Muscle layer of colon (tissue), 2 donors: Measurements from ENCODE around the gene TCF7L2.

Experiments used
- H3K27ac ChIP-seq: one replicate; pipeline ENCODE4 v1.7.0; 2013; ENCODE audit warnings: low read depth, mild to moderate bottlenecking, low read length, moderate library complexity
- H3K27me3 ChIP-seq, 2 donors: one replicate each; pipeline ENCODE4 v1.7.0; 2013; ENCODE audit warnings: low read length in 2 of 2, mild to moderate bottlenecking in 2 of 2; ENCODE audit not compliant: insufficient read depth in 2 of 2, control insufficient read depth in 1 of 2
- H3K36me3 ChIP-seq: one replicate; pipeline ENCODE4 v1.7.0; 2013; ENCODE audit warnings: mild to moderate bottlenecking, low read length; ENCODE audit not compliant: insufficient read depth
- H3K4me1 ChIP-seq: one replicate; pipeline ENCODE4 v1.7.0; 2013; ENCODE audit warnings: mild to moderate bottlenecking, low read length; ENCODE audit not compliant: insufficient read depth
- H3K4me3 ChIP-seq, 2 donors: one replicate each; pipeline ENCODE4 v1.7.0; 2013; ENCODE audit warnings: low read length in 2 of 2, low read depth in 1 of 2, mild to moderate bottlenecking in 1 of 2, moderate library complexity in 1 of 2
- H3K9ac ChIP-seq: one replicate; pipeline ENCODE4 v1.7.0; 2013; ENCODE audit warnings: low read length
- H3K9me3 ChIP-seq: one replicate; pipeline ENCODE4 v1.7.0; 2013; ENCODE audit warnings: mild to moderate bottlenecking, low read length
- donor health status: abdominal sarcoma.
- donor health status: Adenocarcinoma of cecum.

Gene TCF7L2

DNA sequence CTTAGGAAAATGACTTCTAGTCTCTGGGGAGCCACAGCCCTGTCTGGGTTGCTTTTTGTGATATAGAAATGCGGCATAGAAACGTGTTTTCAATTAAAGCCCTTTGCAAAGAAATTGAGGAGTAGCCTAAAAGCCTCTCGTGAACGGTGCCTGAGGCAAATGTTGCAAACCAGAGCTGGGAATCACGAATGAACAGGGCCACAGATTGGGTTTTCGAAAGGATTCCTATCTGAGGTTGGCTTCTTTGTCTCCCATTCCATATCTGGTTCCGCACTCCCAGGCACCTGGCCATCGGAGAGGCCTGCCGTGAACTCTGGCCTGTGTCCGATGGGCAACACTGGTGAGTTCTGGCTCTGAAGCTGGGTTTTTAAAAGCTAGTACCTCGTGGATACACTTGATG lies 221.6 kb downstream of the TCF7L2 start:
- no peak overlapping the region for H3K27ac ChIP-seq
- no peak overlapping the region for H3K9ac ChIP-seq
- H3K27me3 ChIP-seq = no peaks in the 10 kb centered on the region
- H3K36me3 ChIP-seq = peaks cover 5% of the 10 kb centered on the region
- H3K4me3 ChIP-seq = no peak overlapping the region
- H3K9me3 ChIP-seq = no peaks in the 10 kb centered on the region
- H3K4me1 ChIP-seq = no peaks in the 10 kb centered on the region

DNA sequence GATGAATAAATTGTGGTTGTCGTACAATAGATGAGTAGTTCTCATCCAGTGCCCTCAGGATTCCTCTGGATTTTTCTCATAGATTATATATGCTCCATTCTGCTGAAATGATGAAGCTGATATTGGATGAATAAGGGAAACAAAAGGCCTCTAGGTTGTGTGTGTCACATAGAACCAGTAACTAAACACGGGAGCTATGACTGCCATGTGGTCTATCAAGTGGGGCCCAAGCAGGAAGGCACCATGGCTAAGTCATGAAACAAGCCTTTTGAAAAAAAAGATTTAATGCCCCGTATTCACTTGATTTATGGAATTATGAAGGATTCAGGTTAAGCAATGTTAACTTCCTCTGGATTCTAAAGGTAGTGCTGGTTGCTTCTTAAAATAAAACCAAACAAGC lies 225.1 kb downstream of the TCF7L2 start:
- peaks cover 6% of the 10 kb centered on the region for H3K4me1 ChIP-seq
- no peak overlapping the region for H3K9ac ChIP-seq
- no peak overlapping the region for H3K27ac ChIP-seq
- H3K27me3 ChIP-seq = no peaks in the 10 kb centered on the region
- no peak overlapping the region for H3K4me3 ChIP-seq
- H3K36me3 ChIP-seq = no peaks in the 10 kb centered on the region
- H3K9me3 ChIP-seq = no peaks in the 10 kb centered on the region

DNA sequence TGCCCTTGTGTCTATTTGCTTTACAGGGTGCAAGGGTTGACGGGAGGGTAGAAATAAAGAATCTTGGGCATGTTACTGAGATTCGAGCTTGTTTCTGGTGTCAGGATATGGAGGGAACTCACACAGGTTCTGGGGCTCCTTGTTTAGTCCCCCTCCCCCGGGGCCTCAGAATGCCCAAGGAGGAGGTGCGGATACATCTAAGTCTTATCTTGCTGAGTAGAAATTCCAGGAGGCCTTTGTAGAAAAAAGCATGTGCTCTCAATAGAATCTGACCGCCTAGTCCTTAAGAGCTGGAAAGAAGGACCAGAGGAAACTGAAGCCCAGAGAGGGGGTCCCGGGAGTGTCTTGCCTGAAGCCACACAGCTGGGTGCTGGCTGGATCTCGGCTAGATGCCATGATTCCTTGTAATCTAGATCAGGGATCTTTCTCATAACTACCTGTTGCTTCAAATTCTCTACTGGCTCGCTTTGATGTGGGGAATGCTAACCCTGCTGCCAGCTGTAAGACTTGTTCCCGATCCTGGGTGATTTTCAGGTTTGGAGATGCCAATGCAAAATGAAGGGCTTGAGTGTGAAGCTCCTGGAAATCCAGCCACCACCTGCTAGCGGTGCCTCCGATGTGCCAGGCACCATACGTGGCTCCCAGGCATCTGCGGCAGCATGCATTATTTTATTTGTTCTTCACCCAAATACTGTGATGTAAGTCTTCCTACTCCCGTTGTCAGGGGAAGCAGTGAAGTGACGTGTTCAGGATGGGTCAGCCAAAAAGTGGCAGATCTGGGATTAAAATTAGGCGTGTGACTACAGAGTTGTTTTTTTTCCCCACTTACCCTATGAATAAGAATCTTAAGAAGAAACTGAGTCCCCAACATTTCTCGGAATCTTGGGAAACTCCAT lies 226.0 kb downstream of the TCF7L2 start:
- no peak overlapping the region for H3K4me3 ChIP-seq
- no peaks in the 10 kb centered on the region for H3K27me3 ChIP-seq
- no peaks in the 10 kb centered on the region for H3K9me3 ChIP-seq
- H3K27ac ChIP-seq = no peak overlapping the region
- no peak overlapping the region for H3K9ac ChIP-seq
- H3K4me1 ChIP-seq = peaks cover 14% of the 10 kb centered on the region
- H3K36me3 ChIP-seq = no peaks in the 10 kb centered on the region

DNA sequence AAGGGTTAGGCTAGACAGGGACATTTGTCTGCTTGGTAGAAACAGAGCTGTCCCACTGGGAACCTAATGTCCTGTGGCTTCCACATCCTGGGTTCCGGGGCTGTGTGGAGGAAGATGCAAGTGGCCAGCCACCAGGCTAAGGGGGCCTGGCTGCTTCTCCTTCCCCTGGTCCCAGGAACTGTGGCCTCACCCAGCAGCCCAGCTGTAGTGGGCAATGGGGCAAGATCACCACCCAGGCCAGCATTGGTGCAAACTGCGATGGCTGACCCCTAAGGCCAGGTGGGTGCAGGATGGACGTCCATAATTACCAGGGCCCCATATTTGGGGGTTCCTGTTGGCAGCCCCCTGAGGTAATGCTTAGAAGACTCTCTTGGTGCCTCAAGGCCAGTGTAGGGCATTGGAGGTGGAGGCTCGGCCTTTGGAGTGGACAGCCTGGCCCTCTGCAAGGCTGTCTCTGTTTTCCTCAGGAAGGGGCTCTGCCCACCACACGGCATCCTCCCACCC lies 226.7 kb downstream of the TCF7L2 start:
- H3K27ac ChIP-seq = no peak overlapping the region
- peaks cover 14% of the 10 kb centered on the region for H3K4me1 ChIP-seq
- no peaks in the 10 kb centered on the region for H3K27me3 ChIP-seq
- no peak overlapping the region for H3K4me3 ChIP-seq
- H3K36me3 ChIP-seq = no peaks in the 10 kb centered on the region
- H3K9ac ChIP-seq = no peak overlapping the region
- no peaks in the 10 kb centered on the region for H3K9me3 ChIP-seq

DNA sequence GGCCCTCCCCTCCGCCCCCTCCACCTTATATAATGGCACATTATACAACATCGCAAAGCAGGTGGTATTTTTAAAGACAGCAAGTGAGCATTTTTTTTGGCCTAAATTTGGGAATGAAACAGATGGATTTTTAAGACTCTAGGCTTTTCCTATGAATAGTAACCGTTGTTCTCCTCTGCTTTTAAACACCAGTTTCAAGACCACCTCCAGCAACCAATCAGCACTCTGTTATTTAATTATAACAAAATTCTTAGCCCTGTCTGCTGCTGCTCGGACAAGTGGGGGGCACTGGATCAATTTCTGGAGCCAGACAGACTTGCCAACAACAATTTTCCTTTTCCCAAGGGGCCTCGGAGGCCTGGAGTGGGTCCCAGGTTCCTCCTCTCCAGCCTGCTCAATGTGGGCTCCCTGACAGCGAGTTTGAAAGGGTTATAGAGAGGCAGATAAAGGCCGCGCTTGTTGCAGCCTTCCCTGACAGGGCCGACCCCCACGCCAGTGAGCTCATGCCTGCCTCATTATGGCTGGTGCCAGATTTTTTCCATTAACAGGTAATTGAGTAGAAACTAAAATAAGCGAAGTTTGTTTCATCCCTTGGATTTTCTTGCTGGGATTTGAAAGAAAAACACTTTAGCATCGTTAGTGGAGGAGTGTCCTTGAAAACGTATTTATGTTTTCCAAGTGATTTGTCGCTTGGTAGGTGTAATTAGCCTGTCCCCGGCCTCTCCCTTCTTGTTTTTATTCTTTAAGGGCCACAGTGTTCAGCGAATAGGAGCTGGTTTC lies 227.3 kb downstream of the TCF7L2 start:
- Histone ChIP-seq H3K27me3 (no peaks in the 10 kb centered on the region), H3K4me1 (peaks cover 14% of the 10 kb centered on the region), H3K27ac (no peak overlapping the region), H3K4me3 (no peak overlapping the region), H3K9me3 (no peaks in the 10 kb centered on the region), H3K36me3 (no peaks in the 10 kb centered on the region), H3K9ac (no peak overlapping the region)

DNA sequence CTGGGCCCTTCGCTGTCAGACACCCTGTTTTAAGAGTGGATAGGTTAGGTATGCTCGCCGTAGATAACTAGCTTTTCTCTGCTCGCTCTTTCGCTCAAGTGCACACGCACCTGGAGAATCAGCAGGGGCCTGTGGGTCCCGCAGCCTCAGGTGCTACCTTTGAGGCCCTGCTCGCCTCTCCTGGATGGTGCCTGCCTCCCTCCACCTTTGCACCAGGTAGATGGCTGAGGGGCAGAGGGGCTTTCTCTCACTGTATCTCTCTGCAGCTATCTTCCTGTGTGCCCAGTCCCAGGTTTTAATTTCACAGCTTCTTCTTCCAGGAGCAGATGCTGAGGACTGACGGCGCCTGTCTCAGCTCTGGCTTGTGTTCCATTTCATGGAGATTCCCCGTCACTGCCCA lies 227.9 kb downstream of the TCF7L2 start:
- Histone ChIP-seq H3K27me3 (no peaks in the 10 kb centered on the region), H3K36me3 (no peaks in the 10 kb centered on the region), H3K4me1 (peaks cover 14% of the 10 kb centered on the region), H3K4me3 (no peak overlapping the region), H3K9me3 (no peaks in the 10 kb centered on the region), H3K27ac (no peak overlapping the region), H3K9ac (no peak overlapping the region)

DNA sequence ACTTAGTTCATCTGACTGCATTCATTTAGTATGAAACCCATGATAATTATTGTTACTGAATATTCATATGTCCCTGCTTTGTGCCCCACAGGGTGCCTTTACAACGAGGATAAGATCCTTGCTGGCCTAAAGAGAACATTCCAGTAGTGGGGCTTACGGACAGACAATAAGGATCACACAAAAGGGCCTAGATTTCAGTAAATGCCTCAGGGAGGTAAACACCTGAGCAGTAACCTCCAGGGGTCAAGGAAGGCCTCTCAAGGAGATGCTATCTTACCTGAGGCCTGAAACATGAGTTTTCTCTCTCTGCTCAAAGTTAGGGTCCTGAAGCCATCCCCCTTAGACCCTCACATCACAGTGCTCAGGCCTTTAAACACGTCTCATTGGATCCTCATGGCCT lies 228.7 kb downstream of the TCF7L2 start:
- peaks cover 21% of the 10 kb centered on the region for H3K4me1 ChIP-seq
- H3K4me3 ChIP-seq = no peak overlapping the region
- no peaks in the 10 kb centered on the region for H3K9me3 ChIP-seq
- H3K27me3 ChIP-seq = no peaks in the 10 kb centered on the region
- H3K36me3 ChIP-seq = no peaks in the 10 kb centered on the region
- no peak overlapping the region for H3K9ac ChIP-seq
- no peak overlapping the region for H3K27ac ChIP-seq

DNA sequence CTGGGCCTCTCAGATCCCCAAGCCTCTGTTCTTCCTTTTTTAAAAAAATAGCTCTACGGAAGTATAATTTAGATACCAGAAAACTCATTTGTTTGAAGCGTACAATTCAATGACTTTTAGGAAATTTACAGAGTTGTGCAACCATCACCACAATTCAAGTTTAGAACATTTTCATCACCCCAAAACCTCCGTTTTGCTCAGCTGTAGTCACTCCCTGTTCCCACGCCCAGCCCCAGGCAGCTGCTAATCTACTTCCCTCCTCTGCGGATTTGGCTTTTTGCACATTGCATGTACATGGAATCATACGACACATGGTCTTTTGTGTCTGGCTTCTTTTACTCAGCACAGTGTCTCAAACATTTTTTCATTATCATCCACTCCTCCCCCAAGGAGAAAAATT lies 229.2 kb downstream of the TCF7L2 start:
- H3K36me3 ChIP-seq = no peaks in the 10 kb centered on the region
- H3K27me3 ChIP-seq = no peaks in the 10 kb centered on the region
- H3K4me1 ChIP-seq = peaks cover 21% of the 10 kb centered on the region
- H3K9me3 ChIP-seq = no peaks in the 10 kb centered on the region
- no peak overlapping the region for H3K27ac ChIP-seq
- H3K9ac ChIP-seq = no peak overlapping the region
- no peak overlapping the region for H3K4me3 ChIP-seq

DNA sequence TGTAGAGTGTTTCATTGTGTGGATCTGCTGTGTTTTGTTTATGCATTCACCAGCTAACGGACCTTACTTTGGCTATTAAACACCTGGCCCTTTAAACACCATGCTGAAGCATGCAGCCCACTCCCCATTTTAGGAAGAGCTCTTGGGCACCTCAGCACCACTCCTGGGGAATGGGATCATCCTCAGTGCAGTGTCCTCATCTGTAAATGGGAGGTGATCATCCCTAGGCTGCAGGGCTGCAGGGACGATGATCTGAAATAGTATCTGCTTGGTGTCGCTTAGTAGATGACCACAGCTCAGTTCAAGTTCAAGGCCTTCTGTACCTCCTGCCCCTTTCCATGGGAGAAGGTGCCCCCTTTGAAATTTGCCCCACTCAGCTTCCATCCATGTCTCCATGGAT lies 229.9 kb downstream of the TCF7L2 start:
- H3K9me3 ChIP-seq = no peaks in the 10 kb centered on the region
- H3K27me3 ChIP-seq = no peaks in the 10 kb centered on the region
- no peak overlapping the region for H3K27ac ChIP-seq
- no peaks in the 10 kb centered on the region for H3K36me3 ChIP-seq
- H3K9ac ChIP-seq = no peak overlapping the region
- peaks cover 21% of the 10 kb centered on the region for H3K4me1 ChIP-seq
- no peak overlapping the region for H3K4me3 ChIP-seq

DNA sequence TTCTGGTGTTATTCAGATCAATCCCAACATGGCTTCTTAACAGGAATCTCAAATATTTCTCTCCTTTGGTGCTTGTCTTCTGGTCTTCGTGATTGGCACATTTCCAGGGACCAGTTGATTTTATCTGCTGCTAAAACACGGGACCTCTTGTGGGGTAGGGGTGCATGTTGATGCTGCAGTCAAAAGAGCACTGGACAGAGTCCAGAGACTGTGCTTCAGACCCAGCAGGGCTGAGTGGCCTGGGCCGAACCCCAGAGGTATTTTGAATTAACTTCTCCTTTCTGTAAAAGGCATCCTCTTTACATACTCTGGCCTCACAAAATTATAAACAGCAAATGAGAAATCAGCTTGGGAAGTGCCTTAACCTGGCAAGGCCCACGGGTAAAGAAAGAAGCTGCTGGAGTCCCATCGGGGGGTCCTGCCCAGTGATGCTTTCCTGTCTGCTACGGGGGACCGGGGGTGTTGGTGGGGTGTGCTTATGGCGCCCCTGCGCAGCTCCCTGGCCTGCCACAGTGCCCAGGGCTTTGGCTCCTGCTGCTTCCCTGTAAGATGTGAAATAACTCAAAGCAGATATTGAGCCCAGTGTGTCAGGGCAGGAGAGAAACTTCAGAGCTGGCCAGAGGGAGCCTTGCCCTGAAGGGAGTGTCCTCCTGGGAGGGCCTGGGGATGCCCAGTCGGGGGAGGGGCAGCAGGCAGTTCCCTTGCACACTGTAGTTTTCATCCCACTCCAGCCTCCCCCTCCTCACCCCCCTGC lies 230.5 kb downstream of the TCF7L2 start:
- H3K27ac ChIP-seq = peak overlapping the region; percentile 67
- H3K9ac ChIP-seq = no peak overlapping the region

DNA sequence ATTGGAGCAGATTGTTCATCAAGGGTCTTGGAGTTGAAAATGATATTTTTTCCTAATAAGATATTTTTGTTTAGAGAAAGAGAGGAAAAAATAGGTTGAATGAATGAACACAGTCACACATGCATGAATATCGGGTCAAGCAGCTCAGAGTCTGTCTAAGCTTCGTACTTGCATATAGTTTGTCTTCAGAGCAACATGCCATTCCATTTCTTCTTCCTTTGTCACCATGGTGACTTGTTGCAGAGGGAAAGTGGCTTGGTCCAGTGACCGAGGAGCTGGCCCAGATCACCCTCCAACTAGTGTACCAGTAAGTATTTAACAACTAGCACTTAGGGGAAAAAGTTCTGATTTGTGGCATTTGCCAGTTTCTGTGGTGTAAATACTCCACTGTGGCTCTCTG lies 232.1 kb downstream of the TCF7L2 start:
- Histone ChIP-seq H3K27ac (no peak overlapping the region), H3K27me3 (no peaks in the 10 kb centered on the region), H3K4me1 (peaks cover 28% of the 10 kb centered on the region)

More for the DNA sequence above, 230.5 kb downstream of the TCF7L2 start:
- Histone ChIP-seq H3K27me3 (no peaks in the 10 kb centered on the region), H3K4me1 (peaks cover 21% of the 10 kb centered on the region), H3K4me3 (no peak overlapping the region), H3K36me3 (no peaks in the 10 kb centered on the region), H3K9me3 (no peaks in the 10 kb centered on the region)

More for the DNA sequence above, 232.1 kb downstream of the TCF7L2 start:
- H3K4me3 ChIP-seq = no peak overlapping the region
- H3K9me3 ChIP-seq = no peaks in the 10 kb centered on the region
- H3K9ac ChIP-seq = no peak overlapping the region
- H3K36me3 ChIP-seq = no peaks in the 10 kb centered on the region
